Iris pigment epithelial cell (primary cell): Measurements from ENCODE around the gene ISX.

Experiments
- DNase-seq: peaks from one replicate; pipeline ENCODE4 v3.0.0-alpha.2; 2011; ENCODE audit warnings: low read depth

Gene ISX

GRCh38 chr22:35113341-35113740 is 47.4 kb downstream of the ISX start:
- no peak for DNase-seq

GRCh38 chr22:35114131-35114980 is 48.4 kb downstream of the ISX start:
- no peak for DNase-seq

GRCh38 chr22:35115515-35115914 is 49.6 kb downstream of the ISX start:
- no peak for DNase-seq

- no peak for DNase-seq
Measured at GRCh38 chr22:35116269-35116668, 50.3 kb downstream of the ISX start.

- DNase-seq = no peak
Measured at GRCh38 chr22:35116817-35117216, 50.9 kb downstream of the ISX start.

GRCh38 chr22:35119494-35119893 is 53.5 kb downstream of the ISX start:
- no peak for DNase-seq

GRCh38 chr22:35124691-35125219 is 58.8 kb downstream of the ISX start:
- no peak for DNase-seq

GRCh38 chr22:35126993-35127392 is 61.0 kb downstream of the ISX start:
- DNase-seq = no peak

GRCh38 chr22:35128637-35129036 is 62.7 kb downstream of the ISX start:
- DNase-seq = no peak

GRCh38 chr22:35131525-35132000 is 65.6 kb downstream of the ISX start:
- no peak for DNase-seq

GRCh38 chr22:35132568-35132967 is 66.6 kb downstream of the ISX start:
- DNase-seq = no peak

GRCh38 chr22:35133702-35134380 is 67.9 kb downstream of the ISX start:
- no peak for DNase-seq

- no peak for DNase-seq
Measured at GRCh38 chr22:35134637-35135036, 68.7 kb downstream of the ISX start.

- no peak for DNase-seq
Measured at GRCh38 chr22:35135165-35135564, 69.2 kb downstream of the ISX start.
